HG02623 (cell line): ENCODE results near the gene DCC.

Experiments used
- ATAC-seq: cut with Tn5 transposase; IDR thresholded peaks from one replicate; pipeline ENCODE4 v1.9.1; 2021; ENCODE audit warnings: moderate library complexity; ENCODE audit not compliant: unreplicated experiment

Gene DCC

GRCh38 chr18:52812834-52813233, 472.8 kb downstream of the DCC start:
- ATAC-seq = no peak

GRCh38 chr18:52813635-52814416, 473.8 kb downstream of the DCC start:
- ATAC-seq = no peak

- no peak for ATAC-seq
Observed at GRCh38 chr18:52815651-52816050, 475.7 kb downstream of the DCC start.

GRCh38 chr18:52816121-52816520, 476.1 kb downstream of the DCC start:
- no peak for ATAC-seq

- no peak for ATAC-seq
Observed at GRCh38 chr18:52822160-52822559, 482.2 kb downstream of the DCC start.

- ATAC-seq = no peak
Observed at GRCh38 chr18:52824126-52824525, 484.1 kb downstream of the DCC start.

- ATAC-seq = no peak
Observed at GRCh38 chr18:52826994-52827393, 487.0 kb downstream of the DCC start.

GRCh38 chr18:52829320-52829719, 489.3 kb downstream of the DCC start:
- no peak for ATAC-seq

GRCh38 chr18:52829876-52830405, 489.9 kb downstream of the DCC start:
- no peak for ATAC-seq

- ATAC-seq = no peak
Observed at GRCh38 chr18:52844323-52844722, 504.3 kb downstream of the DCC start.

GRCh38 chr18:52845036-52845435, 505.0 kb downstream of the DCC start:
- no peak for ATAC-seq

- ATAC-seq = no peak
Observed at GRCh38 chr18:52850031-52850560, 510.1 kb downstream of the DCC start.

- no peak for ATAC-seq
Observed at GRCh38 chr18:52861558-52861957, 521.6 kb downstream of the DCC start.

GRCh38 chr18:52869349-52869923, 529.4 kb downstream of the DCC start:
- ATAC-seq = no peak

GRCh38 chr18:52869942-52870907, 530.2 kb downstream of the DCC start:
- ATAC-seq = no peak

- ATAC-seq = no peak
Observed at GRCh38 chr18:52874774-52875173, 534.8 kb downstream of the DCC start.

GRCh38 chr18:52875725-52876124, 535.7 kb downstream of the DCC start:
- ATAC-seq = no peak

- ATAC-seq = no peak
Observed at GRCh38 chr18:52888014-52888413, 548.0 kb downstream of the DCC start.

GRCh38 chr18:52894801-52895200, 554.8 kb downstream of the DCC start:
- ATAC-seq = no peak

- no peak for ATAC-seq
Observed at GRCh38 chr18:52897611-52898484, 557.9 kb downstream of the DCC start.
